ENCODE results near the gene MOB2.
A peak's percentile ranks its signal among the peaks of the same experiment; 100 is the strongest.
"Not testable (repeated sequence)": the region's sequence is repeated elsewhere in the genome, so short reads cannot be mapped to it uniquely, and the experiment has no call there.

Gene MOB2

DNA sequence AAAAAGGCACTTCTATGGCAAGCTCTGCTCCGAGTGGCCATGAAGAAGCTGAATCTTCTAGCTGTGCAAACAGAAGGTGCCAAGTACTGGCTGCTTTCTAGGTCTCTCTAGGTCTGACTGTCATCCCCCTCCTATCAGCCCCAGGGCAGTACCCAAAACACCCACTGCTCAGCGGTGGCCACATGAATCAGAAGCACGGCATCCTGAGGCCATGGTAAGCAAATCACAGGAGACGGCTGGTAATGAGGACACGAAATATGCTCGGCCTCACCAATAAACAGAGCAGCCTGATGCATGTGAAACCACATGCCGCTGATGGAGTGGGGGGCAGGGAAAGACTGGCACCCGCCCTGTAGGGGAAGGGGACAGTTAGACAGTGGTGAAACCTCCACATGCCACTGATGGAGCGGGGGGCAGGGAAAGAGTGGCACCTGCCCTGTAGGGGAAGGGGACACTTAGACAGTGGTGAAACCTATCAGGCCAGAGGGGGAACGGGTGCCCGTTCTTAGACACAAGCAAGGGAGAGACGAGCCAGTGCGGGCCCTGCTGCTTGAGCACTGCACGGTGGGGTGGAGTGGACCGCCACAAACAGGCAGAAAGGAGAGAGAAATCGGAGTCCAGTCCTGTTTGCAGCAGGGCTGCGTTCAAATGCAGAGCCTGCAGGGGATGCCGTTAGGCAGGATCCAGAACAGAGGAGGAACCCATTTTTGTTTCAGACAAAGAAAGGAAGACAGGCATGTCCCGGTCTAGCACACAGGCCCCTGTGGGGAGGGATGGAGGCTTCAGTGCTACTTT, 29.9 kb upstream of the MOB2 start:
- Histone ChIP-seq H3K9ac (ENCODE audit: low read length) (no peak overlapping the region), H3K4me3 (ENCODE audit: low read length) (no peak overlapping the region), H3K27me3 (ENCODE audit: control insufficient read depth, insufficient read depth, low read length) (no peaks in the 10 kb centered on the region), H3K36me3 (ENCODE audit: control insufficient read depth, low read depth, low read length) (no peaks in the 10 kb centered on the region), H3K27ac (ENCODE audit: low read length) (no peak overlapping the region), H3K9me3 (ENCODE audit: control insufficient read depth, low read depth, low read length) (no peaks in the 10 kb centered on the region), H3K4me1 (ENCODE audit: control insufficient read depth, low read depth, low read length) (peaks cover 9% of the 10 kb centered on the region)

DNA sequence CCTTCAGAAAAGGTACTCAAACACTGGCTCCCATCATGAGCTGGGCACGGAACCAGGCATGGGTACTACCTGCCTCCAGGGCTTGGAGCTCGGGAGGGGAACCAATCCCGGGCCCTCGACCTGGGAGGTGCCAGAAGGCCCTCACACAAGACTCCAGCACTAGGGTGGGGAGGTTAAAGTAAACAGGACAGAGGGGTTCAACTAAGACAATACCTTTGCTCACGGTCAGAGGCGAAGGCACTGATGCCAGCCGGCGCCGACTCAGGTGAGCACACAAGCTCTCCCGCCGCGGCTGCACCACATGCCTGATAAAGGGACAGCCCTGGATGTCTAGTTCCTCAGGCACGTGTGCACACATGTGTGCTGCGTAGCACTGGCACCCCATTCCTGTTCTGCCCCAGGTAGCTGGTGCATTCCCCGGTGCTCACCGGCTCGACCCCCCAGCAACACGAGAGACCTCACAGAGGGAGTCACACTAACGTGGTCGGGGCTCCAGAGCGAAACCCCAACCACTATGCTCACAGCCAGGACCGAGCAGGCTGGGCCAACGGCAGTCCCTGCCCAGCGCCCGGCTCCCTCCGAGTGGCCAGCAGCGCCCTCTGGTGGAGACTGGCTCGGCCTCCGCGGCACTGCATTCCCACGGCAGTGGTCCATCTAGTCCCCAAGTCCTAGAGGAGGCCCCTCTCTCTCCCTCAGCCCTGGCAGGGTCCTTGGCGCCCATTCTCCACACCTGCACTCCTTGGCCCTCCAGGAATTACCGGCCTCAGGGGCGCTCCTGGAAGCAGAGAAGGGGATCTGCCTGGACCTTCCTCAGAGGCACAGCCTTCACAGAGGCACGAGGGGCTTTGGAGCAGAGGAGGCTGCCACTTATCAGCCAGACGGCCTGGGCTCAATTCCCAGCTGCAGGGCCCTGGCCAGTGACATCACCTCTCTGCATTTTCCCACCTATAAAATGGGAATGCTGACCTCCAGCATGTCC, 28.8 kb upstream of the MOB2 start:
- Histone ChIP-seq H3K9ac (ENCODE audit: low read length) (no peak overlapping the region), H3K36me3 (ENCODE audit: control insufficient read depth, low read depth, low read length) (no peaks in the 10 kb centered on the region), H3K4me3 (ENCODE audit: low read length) (no peak overlapping the region), H3K4me1 (ENCODE audit: control insufficient read depth, low read depth, low read length) (peaks cover 9% of the 10 kb centered on the region), H3K27me3 (ENCODE audit: control insufficient read depth, insufficient read depth, low read length) (no peaks in the 10 kb centered on the region), H3K27ac (ENCODE audit: low read length) (no peak overlapping the region), H3K9me3 (ENCODE audit: control insufficient read depth, low read depth, low read length) (no peaks in the 10 kb centered on the region)

DNA sequence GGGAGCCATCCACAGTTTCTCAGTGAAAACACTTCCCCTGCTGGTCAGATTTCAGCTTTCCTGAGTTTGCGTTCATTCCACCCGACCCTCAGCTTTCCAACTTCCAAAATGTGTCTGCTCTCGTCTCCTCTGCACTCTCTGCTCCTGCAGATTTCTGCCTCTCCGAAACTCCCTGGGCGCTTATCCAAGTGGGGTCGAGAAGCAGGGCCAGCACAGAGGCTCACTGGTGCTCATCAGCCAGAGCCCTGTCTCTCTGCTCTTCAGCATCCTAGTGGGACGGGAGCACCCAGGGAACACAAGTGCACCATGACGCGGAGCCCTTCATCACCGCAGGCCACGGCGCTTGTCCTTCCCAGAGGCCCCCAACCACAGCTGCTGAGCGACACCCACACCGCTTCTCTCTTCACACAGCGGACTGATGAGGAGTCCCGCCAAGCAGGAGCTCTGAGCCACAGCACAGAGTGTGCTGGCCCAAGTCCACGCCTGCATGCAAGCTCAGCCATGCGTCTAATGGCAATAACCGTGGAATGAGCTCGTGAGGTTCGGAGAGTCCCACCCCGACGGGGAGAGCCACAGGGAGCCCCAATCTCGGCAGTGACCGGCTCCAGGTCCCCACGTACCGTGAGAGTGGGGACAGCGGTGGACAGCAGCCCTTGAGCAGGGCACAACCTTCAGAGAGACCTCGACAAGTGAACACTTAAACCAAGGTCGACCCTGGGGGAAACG, 27.9 kb upstream of the MOB2 start:
- no peaks in the 10 kb centered on the region for H3K27me3 ChIP-seq (ENCODE audit: control insufficient read depth, insufficient read depth, low read length)
- no peak overlapping the region for H3K9ac ChIP-seq (ENCODE audit: low read length)
- no peak overlapping the region for H3K27ac ChIP-seq (ENCODE audit: low read length)
- H3K4me3 ChIP-seq (ENCODE audit: low read length), result no peak overlapping the region
- H3K9me3 ChIP-seq (ENCODE audit: control insufficient read depth, low read depth, low read length), result no peaks in the 10 kb centered on the region
- H3K36me3 ChIP-seq (ENCODE audit: control insufficient read depth, low read depth, low read length), result no peaks in the 10 kb centered on the region
- H3K4me1 ChIP-seq (ENCODE audit: control insufficient read depth, low read depth, low read length), result peaks cover 9% of the 10 kb centered on the region

DNA sequence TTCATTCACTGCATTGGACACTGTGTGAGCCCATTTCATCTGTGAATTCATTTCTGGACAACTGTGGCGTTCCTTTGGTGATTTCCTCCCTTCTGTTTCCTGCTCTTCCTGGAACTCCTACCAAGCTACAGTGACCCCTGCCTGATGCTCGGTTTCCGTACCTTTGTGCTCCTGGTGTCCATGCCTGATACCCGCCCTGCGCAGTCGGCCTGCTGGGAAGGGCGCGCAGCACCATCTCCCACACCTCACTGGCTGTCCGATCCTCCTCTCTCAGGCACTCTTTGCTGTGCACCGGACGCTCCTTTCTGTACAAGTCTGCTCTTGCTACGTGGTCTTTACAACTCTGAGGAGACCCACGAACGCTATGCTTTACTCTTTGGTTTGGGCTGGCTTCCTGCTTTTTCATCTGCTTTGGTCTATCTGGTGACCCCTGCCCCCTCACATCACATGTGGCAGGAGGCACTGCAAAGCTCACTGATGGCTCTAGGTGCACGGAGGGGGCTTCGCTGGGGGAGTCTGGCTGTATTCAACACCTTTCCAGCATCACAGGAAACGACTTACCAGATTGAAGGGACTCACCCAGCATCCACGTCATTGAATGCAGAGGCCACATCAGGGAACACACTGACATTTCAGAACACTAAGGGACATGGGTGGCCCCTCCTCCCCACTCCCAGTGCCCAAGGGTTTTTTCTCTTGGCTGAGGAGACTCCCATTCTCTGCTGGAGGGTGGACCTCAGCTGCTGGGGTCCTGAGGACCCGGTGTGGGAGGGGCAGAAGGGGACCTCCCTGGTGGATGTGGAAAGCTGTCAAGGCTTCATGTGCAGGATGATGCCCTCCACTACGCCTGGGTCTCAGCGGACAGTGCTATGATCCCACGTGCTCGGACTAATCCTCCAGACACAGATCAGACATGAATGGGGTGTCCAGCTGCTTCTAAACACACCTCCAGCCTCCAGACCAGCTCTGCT, 27.0 kb upstream of the MOB2 start:
- H3K4me1 ChIP-seq (ENCODE audit: control insufficient read depth, low read depth, low read length), result peaks cover 9% of the 10 kb centered on the region
- no peaks in the 10 kb centered on the region for H3K27me3 ChIP-seq (ENCODE audit: control insufficient read depth, insufficient read depth, low read length)
- H3K9ac ChIP-seq (ENCODE audit: low read length), result peak overlapping the region; percentile 10
- H3K4me3 ChIP-seq (ENCODE audit: low read length), result no peak overlapping the region
- no peaks in the 10 kb centered on the region for H3K9me3 ChIP-seq (ENCODE audit: control insufficient read depth, low read depth, low read length)
- no peak overlapping the region for H3K27ac ChIP-seq (ENCODE audit: low read length)
- no peaks in the 10 kb centered on the region for H3K36me3 ChIP-seq (ENCODE audit: control insufficient read depth, low read depth, low read length)

DNA sequence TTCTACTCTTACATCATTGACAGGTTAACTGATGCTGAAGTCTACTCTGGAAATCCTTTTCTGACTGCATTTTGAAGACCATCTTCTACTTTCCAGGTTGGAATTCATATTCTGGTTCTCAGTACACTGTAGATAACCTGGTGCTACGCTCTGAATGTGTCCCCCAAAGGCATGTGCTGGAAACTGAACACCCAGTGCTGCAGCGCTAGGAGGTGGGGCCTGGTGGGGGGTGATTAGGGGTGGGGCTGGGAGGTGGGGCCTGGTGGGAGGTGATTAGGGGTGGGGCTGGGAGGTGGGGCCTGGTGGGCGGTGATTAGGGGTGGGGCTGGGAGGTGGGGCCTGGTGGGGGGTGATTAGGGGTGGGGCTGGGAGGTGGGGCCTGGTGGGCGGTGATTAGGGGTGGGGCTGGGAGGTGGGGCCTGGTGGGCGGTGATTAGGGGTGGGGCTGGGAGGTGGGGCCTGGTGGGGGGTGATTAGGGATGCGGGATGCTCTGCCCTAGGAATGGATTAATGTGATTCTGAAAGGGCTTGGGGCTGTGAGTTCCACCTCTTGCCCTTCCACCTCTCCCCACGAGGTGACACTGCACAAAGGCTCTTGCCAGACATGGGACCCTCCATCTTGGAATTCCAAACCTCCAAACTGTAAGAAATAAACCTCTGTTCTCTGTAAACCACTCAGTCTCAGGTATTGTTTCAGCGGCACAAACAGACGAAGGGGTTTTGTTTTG, 26.1 kb upstream of the MOB2 start:
- not testable (repeated sequence) for H3K27me3 ChIP-seq (ENCODE audit: control insufficient read depth, insufficient read depth, low read length); H3K36me3 ChIP-seq (ENCODE audit: control insufficient read depth, low read depth, low read length); H3K9me3 ChIP-seq (ENCODE audit: control insufficient read depth, low read depth, low read length); H3K4me3 ChIP-seq (ENCODE audit: low read length); H3K27ac ChIP-seq (ENCODE audit: low read length)
- Histone ChIP-seq H3K9ac (ENCODE audit: low read length) (peak overlapping the region; percentile 10), H3K4me1 (ENCODE audit: control insufficient read depth, low read depth, low read length) (peaks cover 11% of the 10 kb centered on the region)

DNA sequence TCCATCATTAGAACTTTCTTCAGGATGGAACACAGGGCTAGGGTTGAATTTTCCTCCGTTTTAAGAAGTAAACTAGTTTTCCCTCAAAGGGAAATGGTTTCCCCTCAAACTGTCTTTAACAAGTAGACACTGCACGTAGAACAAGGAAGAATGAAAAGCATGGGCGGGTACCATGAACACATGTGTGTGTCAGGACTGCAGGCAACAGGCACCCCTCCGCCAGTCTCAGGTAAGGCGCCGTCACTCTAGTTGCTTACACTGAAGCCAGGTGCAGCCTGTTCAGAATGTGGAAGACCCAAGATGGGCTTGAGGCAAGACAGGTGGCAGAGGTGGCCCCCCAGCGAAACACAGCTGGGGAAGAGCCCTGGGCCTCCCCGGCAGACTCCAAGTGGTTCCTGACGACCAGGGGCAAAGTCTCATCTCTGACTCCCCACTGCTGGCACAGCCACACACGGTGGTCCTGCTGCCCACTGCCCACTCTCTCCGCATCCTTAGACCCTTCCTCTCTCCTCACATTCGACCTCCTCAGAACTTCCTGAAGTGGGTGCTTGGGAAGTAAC, 25.4 kb upstream of the MOB2 start:
- H3K27me3 ChIP-seq (ENCODE audit: control insufficient read depth, insufficient read depth, low read length), result no peaks in the 10 kb centered on the region
- H3K4me3 ChIP-seq (ENCODE audit: low read length), result no peak overlapping the region
- no peak overlapping the region for H3K27ac ChIP-seq (ENCODE audit: low read length)
- peaks cover 16% of the 10 kb centered on the region for H3K4me1 ChIP-seq (ENCODE audit: control insufficient read depth, low read depth, low read length)
- H3K9me3 ChIP-seq (ENCODE audit: control insufficient read depth, low read depth, low read length), result no peaks in the 10 kb centered on the region
- H3K9ac ChIP-seq (ENCODE audit: low read length), result no peak overlapping the region
- H3K36me3 ChIP-seq (ENCODE audit: control insufficient read depth, low read depth, low read length), result no peaks in the 10 kb centered on the region

DNA sequence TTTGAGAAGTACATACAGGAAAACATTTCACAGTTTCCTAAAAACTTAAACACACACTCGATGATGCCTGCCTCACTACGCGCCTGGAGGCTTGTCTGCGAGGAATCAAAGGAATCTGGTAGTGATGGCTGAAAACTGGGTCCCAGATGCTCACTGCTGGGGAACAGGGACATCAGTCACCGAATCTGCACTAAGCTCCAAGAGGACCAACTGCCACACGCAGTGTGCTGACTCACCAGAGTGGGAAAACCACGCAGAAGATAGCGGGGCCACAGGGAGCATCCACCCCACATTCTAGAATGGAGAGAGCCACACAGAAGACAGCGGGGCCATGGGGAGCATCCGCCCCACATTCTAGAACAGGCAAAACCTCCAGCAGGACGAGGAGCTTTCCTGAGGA, 24.3 kb upstream of the MOB2 start:
- no peaks in the 10 kb centered on the region for H3K27me3 ChIP-seq (ENCODE audit: control insufficient read depth, insufficient read depth, low read length)
- H3K4me1 ChIP-seq (ENCODE audit: control insufficient read depth, low read depth, low read length), result peaks cover 16% of the 10 kb centered on the region
- H3K4me3 ChIP-seq (ENCODE audit: low read length), result no peak overlapping the region
- no peak overlapping the region for H3K9ac ChIP-seq (ENCODE audit: low read length)
- no peaks in the 10 kb centered on the region for H3K9me3 ChIP-seq (ENCODE audit: control insufficient read depth, low read depth, low read length)
- H3K27ac ChIP-seq (ENCODE audit: low read length), result no peak overlapping the region
- H3K36me3 ChIP-seq (ENCODE audit: control insufficient read depth, low read depth, low read length), result no peaks in the 10 kb centered on the region

DNA sequence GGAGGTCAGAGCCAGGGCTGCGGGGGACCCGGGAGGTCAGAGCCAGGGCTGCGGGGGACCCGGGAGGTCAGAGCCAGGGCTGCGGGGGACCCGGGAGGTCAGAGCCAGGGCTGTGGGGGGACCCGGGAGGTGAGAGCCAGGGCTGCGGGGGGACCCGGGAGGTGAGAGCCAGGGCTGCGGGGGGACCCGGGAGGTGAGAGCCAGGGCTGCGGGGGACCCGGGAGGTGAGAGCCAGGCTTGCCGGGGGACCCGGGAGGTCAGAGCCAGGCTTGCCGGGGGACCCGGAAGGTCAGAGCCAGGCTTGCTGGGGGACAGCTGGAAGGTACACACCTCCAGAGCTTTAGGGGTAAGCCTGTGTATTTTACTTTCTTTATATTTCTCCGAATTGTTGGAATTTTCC, 23.8 kb upstream of the MOB2 start:
- not testable (repeated sequence) for H3K9me3 ChIP-seq (ENCODE audit: control insufficient read depth, low read depth, low read length); H3K27ac ChIP-seq (ENCODE audit: low read length); H3K27me3 ChIP-seq (ENCODE audit: control insufficient read depth, insufficient read depth, low read length); H3K9ac ChIP-seq (ENCODE audit: low read length); H3K4me3 ChIP-seq (ENCODE audit: low read length); H3K36me3 ChIP-seq (ENCODE audit: control insufficient read depth, low read depth, low read length)
- peaks cover 15% of the 10 kb centered on the region for H3K4me1 ChIP-seq (ENCODE audit: control insufficient read depth, low read depth, low read length)

DNA sequence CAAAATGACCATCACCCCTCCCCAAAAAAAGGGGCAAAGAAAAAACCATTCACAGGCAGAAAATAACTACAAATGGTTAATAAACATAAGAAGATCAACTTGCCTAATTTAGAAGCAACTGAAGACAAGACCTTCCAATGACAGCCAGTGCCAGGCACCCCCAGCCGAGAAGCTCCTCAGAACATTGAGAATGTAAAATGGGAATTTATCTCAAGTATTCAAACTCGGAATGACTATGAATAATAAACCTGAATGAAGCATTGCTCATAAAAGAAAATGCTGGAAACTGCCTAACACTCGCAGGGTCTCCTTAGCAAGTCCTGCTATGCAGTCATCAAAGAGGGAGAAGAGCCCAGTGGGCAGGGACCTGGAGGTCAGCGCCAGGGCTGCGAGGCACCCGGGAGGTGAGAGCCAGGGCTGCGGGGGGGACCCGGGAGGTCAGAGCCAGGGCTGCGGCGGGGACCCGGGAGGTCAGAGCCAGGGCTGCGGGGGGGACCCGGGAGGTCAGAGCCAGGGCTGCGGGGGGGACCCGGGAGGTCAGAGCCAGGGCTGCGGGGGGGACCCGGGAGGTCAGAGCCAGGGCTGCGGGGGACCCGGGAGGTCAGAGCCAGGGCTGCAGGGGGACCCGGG, 23.2 kb upstream of the MOB2 start:
- no peak overlapping the region for H3K9ac ChIP-seq (ENCODE audit: low read length)

DNA sequence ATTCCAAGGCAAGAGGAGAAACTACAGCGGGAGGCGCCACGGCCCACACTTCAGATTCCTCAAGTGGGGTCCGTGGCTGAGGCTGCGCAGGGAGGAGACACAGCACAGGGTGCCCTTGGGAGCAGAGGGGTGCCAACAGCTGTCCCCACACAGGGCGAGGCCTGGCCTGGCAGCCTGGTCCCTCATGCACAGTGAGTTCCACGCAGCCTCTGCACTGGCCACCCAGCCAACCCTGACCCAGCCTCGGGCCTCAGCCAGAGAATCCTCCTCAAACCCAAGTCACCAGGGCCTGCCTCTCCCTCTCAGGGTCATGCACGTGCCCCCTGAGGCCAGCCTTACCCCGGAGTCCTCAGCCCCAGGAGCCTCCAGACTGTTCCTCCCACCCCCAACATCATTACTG, 22.4 kb upstream of the MOB2 start:
- Histone ChIP-seq H3K4me3 (ENCODE audit: low read length) (no peak overlapping the region), H3K27ac (ENCODE audit: low read length) (no peak overlapping the region), H3K27me3 (ENCODE audit: control insufficient read depth, insufficient read depth, low read length) (no peaks in the 10 kb centered on the region), H3K36me3 (ENCODE audit: control insufficient read depth, low read depth, low read length) (no peaks in the 10 kb centered on the region), H3K9me3 (ENCODE audit: control insufficient read depth, low read depth, low read length) (no peaks in the 10 kb centered on the region), H3K9ac (ENCODE audit: low read length) (no peak overlapping the region), H3K4me1 (ENCODE audit: control insufficient read depth, low read depth, low read length) (peaks cover 12% of the 10 kb centered on the region)

More for the DNA sequence above, 23.2 kb upstream of the MOB2 start:
- Histone ChIP-seq H3K9me3 (ENCODE audit: control insufficient read depth, low read depth, low read length) (no peaks in the 10 kb centered on the region), H3K36me3 (ENCODE audit: control insufficient read depth, low read depth, low read length) (no peaks in the 10 kb centered on the region), H3K27ac (ENCODE audit: low read length) (no peak overlapping the region), H3K4me3 (ENCODE audit: low read length) (no peak overlapping the region), H3K4me1 (ENCODE audit: control insufficient read depth, low read depth, low read length) (peaks cover 12% of the 10 kb centered on the region), H3K27me3 (ENCODE audit: control insufficient read depth, insufficient read depth, low read length) (no peaks in the 10 kb centered on the region)
